GM12878 (cell line): Measurements from ENCODE around the gene ENPP1.

ENCODE experiments used
- ATF3 ChIP-seq: IDR thresholded peaks from 2 replicates; pipeline ENCODE4 v1.6.1; 2011; ENCODE audit warnings: low read depth, mild to moderate bottlenecking, low read length, moderate library complexity, borderline replicate concordance; ENCODE audit errors: extremely low read depth
- BCL11A ChIP-seq: IDR thresholded peaks from 2 replicates; pipeline ENCODE4 v1.6.1; 2011; ENCODE audit warnings: low read depth, low read length
- CTCF ChIP-seq, 3 experiments: IDR thresholded peaks in 2 of 3; conservative IDR thresholded peaks in 1 of 3; 2 replicates each; pipeline ENCODE4 v1.5.1; 2011; ENCODE audit warnings: low read depth in 3 of 3, low read length in 3 of 3, mild to moderate bottlenecking in 3 of 3, control low read depth in 2 of 3, moderate library complexity in 2 of 3, inconsistent platforms in 1 of 3, mixed read lengths in 1 of 3; ENCODE audit not compliant: control insufficient read depth in 2 of 3, insufficient read depth in 1 of 3; ENCODE audit errors: extremely low read depth in 1 of 3
- DPF2 ChIP-seq: fragments of 450-650 bp; IDR thresholded peaks from 2 replicates; pipeline ENCODE4 v1.6.1; 2017; ENCODE audit warnings: mild to moderate bottlenecking
- GABPA ChIP-seq: IDR thresholded peaks from 2 replicates; pipeline ENCODE4 v1.6.1; 2014; ENCODE audit warnings: antibody characterized with exemption, low read depth, mild to moderate bottlenecking, inconsistent platforms
- POLR2A ChIP-seq: IDR thresholded peaks from 2 replicates; pipeline ENCODE4 v1.6.1; 2011; ENCODE audit warnings: low read depth, mild to moderate bottlenecking, low read length
- POLR2AphosphoS5 ChIP-seq: IDR thresholded peaks from 2 replicates; pipeline ENCODE4 v1.6.1; 2011; ENCODE audit warnings: mild to moderate bottlenecking, low read length, inconsistent platforms
- RBBP5 ChIP-seq: fragments of 200-600 bp; sonication (generic); conservative IDR thresholded peaks from 2 replicates; pipeline ENCODE4 v1.6.1; 2016
- REST ChIP-seq: IDR thresholded peaks from 2 replicates; pipeline ENCODE4 v1.6.1; 2012; ENCODE audit warnings: mild to moderate bottlenecking, low read depth, low read length
- USF2 ChIP-seq: IDR thresholded peaks from 2 replicates; pipeline ENCODE4 v1.6.1; 2011; ENCODE audit warnings: low read depth, low read length, improper control_type of control experiment, borderline replicate concordance
- ZBED1 ChIP-seq: IDR thresholded peaks from 2 replicates; pipeline ENCODE4 v1.6.1; 2016; ENCODE audit warnings: borderline replicate concordance
- ZBTB33 ChIP-seq: fragments of 450-650 bp; IDR thresholded peaks from 2 replicates; pipeline ENCODE4 v1.6.1; 2017; ENCODE audit warnings: mild to moderate bottlenecking

GRCh38 chr6:131791476-131791875 is 16.3 kb upstream of the ENPP1 start:
- no peak for TF ChIP-seq POLR2AphosphoS5
- no peak for TF ChIP-seq CTCF (IDR thresholded peaks at IDR 0.05 in 2 of 3, conservative IDR thresholded peaks at IDR 0.05 in 1 of 3; ENCODE audit: control insufficient read depth in 2 of 3, extremely low read depth in 1 of 3, insufficient read depth in 1 of 3, low read depth in 3 of 3, low read length in 3 of 3)
- TF ChIP-seq POLR2A = no peak
- no peak for TF ChIP-seq USF2
- no peak for TF ChIP-seq GABPA
- TF ChIP-seq BCL11A = no peak
- TF ChIP-seq ZBED1 = no peak
- no peak for TF ChIP-seq RBBP5
- TF ChIP-seq DPF2 = no peak
- no peak for TF ChIP-seq ATF3
- no peak for TF ChIP-seq REST
- TF ChIP-seq ZBTB33 = no peak
